ENCODE data around the gene LRRN2.

DNA sequence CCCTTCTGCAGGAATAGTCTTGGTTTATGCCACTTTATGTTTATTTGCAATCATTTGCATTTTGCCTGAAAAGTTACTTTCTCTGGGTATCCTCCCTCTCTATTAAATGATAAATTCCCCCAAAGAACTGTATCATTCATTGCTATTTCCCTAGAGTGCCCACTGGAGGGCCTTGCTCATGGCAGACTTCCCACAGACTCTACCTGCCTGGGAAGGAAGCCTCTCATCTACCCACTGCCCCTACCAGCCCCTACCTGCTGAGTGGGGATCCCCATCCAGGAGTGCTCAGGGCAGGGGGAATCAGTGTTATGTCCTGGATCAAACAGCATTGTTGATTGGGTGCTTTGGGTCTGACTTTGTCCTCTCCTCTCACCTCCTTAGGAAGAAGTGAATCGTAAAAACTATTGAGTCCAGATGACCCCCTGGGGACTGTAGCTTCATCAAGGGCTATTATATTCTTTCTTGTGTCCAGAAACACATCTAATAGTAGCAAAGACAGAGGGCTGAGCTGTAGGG lies 6.8 kb upstream of the LRRN2 start:
- TF ChIP-seq, protein P1, sequence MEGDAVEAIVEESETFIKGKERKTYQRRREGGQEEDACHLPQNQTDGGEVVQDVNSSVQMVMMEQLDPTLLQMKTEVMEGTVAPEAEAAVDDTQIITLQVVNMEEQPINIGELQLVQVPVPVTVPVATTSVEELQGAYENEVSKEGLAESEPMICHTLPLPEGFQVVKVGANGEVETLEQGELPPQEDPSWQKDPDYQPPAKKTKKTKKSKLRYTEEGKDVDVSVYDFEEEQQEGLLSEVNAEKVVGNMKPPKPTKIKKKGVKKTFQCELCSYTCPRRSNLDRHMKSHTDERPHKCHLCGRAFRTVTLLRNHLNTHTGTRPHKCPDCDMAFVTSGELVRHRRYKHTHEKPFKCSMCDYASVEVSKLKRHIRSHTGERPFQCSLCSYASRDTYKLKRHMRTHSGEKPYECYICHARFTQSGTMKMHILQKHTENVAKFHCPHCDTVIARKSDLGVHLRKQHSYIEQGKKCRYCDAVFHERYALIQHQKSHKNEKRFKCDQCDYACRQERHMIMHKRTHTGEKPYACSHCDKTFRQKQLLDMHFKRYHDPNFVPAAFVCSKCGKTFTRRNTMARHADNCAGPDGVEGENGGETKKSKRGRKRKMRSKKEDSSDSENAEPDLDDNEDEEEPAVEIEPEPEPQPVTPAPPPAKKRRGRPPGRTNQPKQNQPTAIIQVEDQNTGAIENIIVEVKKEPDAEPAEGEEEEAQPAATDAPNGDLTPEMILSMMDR (IDR thresholded peaks at IDR 0.05): no peak
- no peak for TF ChIP-seq POLR2A (IDR thresholded peaks at IDR 0.05)

All from lower leg skin (tissue), 3 donors.